ENCODE measurements around the gene TOP1. TPM values are rescaled to one million over a fixed set of nuclear protein-coding genes. Genes with fewer than 3 reads are reported as not detected.

The TOP1 gene
- total RNA-seq, 1 experiment from 2014 or later: 81.8 TPM

GRCh38 chr20:41101660-41102059 is 73.0 kb downstream of the TOP1 start (continued):
- TF ChIP-seq, protein P1, sequence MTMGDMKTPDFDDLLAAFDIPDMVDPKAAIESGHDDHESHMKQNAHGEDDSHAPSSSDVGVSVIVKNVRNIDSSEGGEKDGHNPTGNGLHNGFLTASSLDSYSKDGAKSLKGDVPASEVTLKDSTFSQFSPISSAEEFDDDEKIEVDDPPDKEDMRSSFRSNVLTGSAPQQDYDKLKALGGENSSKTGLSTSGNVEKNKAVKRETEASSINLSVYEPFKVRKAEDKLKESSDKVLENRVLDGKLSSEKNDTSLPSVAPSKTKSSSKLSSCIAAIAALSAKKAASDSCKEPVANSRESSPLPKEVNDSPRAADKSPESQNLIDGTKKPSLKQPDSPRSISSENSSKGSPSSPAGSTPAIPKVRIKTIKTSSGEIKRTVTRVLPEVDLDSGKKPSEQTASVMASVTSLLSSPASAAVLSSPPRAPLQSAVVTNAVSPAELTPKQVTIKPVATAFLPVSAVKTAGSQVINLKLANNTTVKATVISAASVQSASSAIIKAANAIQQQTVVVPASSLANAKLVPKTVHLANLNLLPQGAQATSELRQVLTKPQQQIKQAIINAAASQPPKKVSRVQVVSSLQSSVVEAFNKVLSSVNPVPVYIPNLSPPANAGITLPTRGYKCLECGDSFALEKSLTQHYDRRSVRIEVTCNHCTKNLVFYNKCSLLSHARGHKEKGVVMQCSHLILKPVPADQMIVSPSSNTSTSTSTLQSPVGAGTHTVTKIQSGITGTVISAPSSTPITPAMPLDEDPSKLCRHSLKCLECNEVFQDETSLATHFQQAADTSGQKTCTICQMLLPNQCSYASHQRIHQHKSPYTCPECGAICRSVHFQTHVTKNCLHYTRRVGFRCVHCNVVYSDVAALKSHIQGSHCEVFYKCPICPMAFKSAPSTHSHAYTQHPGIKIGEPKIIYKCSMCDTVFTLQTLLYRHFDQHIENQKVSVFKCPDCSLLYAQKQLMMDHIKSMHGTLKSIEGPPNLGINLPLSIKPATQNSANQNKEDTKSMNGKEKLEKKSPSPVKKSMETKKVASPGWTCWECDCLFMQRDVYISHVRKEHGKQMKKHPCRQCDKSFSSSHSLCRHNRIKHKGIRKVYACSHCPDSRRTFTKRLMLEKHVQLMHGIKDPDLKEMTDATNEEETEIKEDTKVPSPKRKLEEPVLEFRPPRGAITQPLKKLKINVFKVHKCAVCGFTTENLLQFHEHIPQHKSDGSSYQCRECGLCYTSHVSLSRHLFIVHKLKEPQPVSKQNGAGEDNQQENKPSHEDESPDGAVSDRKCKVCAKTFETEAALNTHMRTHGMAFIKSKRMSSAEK (CRISPR knock-in tag; IDR thresholded peaks at IDR 0.05; ENCODE audit: borderline replicate concordance): no peak
- TF ChIP-seq, protein P2, sequence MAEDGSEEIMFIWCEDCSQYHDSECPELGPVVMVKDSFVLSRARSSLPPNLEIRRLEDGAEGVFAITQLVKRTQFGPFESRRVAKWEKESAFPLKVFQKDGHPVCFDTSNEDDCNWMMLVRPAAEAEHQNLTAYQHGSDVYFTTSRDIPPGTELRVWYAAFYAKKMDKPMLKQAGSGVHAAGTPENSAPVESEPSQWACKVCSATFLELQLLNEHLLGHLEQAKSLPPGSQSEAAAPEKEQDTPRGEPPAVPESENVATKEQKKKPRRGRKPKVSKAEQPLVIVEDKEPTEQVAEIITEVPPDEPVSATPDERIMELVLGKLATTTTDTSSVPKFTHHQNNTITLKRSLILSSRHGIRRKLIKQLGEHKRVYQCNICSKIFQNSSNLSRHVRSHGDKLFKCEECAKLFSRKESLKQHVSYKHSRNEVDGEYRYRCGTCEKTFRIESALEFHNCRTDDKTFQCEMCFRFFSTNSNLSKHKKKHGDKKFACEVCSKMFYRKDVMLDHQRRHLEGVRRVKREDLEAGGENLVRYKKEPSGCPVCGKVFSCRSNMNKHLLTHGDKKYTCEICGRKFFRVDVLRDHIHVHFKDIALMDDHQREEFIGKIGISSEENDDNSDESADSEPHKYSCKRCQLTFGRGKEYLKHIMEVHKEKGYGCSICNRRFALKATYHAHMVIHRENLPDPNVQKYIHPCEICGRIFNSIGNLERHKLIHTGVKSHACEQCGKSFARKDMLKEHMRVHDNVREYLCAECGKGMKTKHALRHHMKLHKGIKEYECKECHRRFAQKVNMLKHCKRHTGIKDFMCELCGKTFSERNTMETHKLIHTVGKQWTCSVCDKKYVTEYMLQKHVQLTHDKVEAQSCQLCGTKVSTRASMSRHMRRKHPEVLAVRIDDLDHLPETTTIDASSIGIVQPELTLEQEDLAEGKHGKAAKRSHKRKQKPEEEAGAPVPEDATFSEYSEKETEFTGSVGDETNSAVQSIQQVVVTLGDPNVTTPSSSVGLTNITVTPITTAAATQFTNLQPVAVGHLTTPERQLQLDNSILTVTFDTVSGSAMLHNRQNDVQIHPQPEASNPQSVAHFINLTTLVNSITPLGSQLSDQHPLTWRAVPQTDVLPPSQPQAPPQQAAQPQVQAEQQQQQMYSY (CRISPR knock-in tag; IDR thresholded peaks at IDR 0.05): no peak
- no peak for TF ChIP-seq SMAD4 (CRISPR knock-in tag; IDR thresholded peaks at IDR 0.05)

- no peak overlapping the region for H3K4me3 Mint-ChIP-seq
- POLR2A ChIA-PET: no interaction called here
- CTCF ChIA-PET: interaction anchor here (1.1 to 1.4 kb wide), 2 partner anchors 13 to 142 kb away, joined by 3 to 5 read pairs; no protein-coding TSS in a partner anchor
Observed at GRCh38 chr20:41108531-41108930, 79.9 kb downstream of the TOP1 start.

DNA sequence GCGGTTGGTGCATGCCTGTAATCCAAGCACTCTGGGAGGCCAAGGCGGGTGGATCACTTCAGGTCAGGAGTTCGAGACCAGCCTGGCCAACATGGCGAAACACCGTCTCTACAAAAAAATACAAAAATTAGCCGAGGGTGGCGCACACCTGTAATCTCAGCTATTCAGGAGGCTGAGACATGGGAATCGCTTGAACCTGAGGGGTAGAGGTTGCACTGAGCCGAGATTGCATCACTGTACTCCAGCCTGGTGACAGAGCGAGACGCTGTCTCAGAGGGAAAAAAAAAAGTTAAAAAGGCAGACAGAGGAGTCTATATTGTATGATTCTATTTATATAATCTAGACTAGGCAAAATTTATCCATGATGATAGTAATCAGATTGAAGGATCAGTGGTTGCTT is 81.4 kb downstream of the TOP1 start:
- no peaks in the 10 kb centered on the region for H3K27me3 Mint-ChIP-seq (ENCODE audit: low read depth)
- ATAC-seq: no peak
- CTCF ChIA-PET: no interaction called here
- H3K36me3 Mint-ChIP-seq: peaks cover 51% of the 10 kb centered on the region
- H3K9me3 Mint-ChIP-seq: no peaks in the 10 kb centered on the region
- no peak overlapping the region for H3K27ac Mint-ChIP-seq
- POLR2A ChIA-PET: no interaction called here
- DNase-seq (ENCODE audit: low spot score): no peak
- no peak overlapping the region for H3K4me3 Mint-ChIP-seq
- H3K4me1 Mint-ChIP-seq: no peaks in the 10 kb centered on the region
- TF ChIP-seq PREB (CRISPR knock-in tag; IDR thresholded peaks at IDR 0.05; ENCODE audit: borderline replicate concordance) (no peak), ZNF512 (CRISPR knock-in tag; IDR thresholded peaks at IDR 0.05; ENCODE audit: borderline replicate concordance) (no peak), ZNF281 (CRISPR knock-in tag; IDR thresholded peaks at IDR 0.05) (no peak), TEAD4 (CRISPR knock-in tag; IDR thresholded peaks at IDR 0.05) (no peak)

More at GRCh38 chr20:41108531-41108930, 79.9 kb downstream of the TOP1 start:
- TF ChIP-seq, protein P2 (CRISPR knock-in tag; IDR thresholded peaks at IDR 0.05): no peak
- TF ChIP-seq USF1 (CRISPR knock-in tag; IDR thresholded peaks at IDR 0.05): no peak
- Mint-ChIP-seq H3K27me3 (ENCODE audit: low read depth) (no peaks in the 10 kb centered on the region), H3K9me3 (no peaks in the 10 kb centered on the region), H3K36me3 (peaks cover 42% of the 10 kb centered on the region), H3K4me1 (no peaks in the 10 kb centered on the region), H3K27ac (no peak overlapping the region)
- DNase-seq (ENCODE audit: low spot score) (no peak), ATAC-seq (no peak)

Measured in WTC11 (cell line).